NT2/D1 (cell line): ENCODE measurements around the gene CPEB4.

Experiments used
- DNase-seq: peaks from one replicate; pipeline ENCODE4 v3.0.0-alpha.2; 2011; ENCODE audit warnings: low read depth, low spot score
- H3K27me3 ChIP-seq: 2 replicates; pipeline ENCODE4 v1.6.0; 2011; ENCODE audit warnings: mild to moderate bottlenecking; ENCODE audit not compliant: insufficient read length, insufficient read depth
- H3K36me3 ChIP-seq: 2 replicates; pipeline ENCODE4 v1.6.1; 2011; ENCODE audit warnings: mild to moderate bottlenecking, low read length, mixed read lengths; ENCODE audit not compliant: insufficient read depth, insufficient read length
- H3K4me1 ChIP-seq: 2 replicates; pipeline ENCODE4 v1.5.1; 2011; ENCODE audit not compliant: insufficient read depth, insufficient read length
- H3K4me3 ChIP-seq: 2 replicates; pipeline ENCODE4 v1.5.1; 2011; ENCODE audit warnings: low read depth; ENCODE audit not compliant: insufficient read length
- H3K9ac ChIP-seq: 2 replicates; pipeline ENCODE4 v1.6.0; 2011; ENCODE audit warnings: low read depth; ENCODE audit not compliant: insufficient read length
- H3K9me3 ChIP-seq: 2 replicates; pipeline ENCODE4 v1.5.1; 2011; ENCODE audit warnings: mild to moderate bottlenecking, low read length; ENCODE audit not compliant: insufficient read depth
- SUZ12 ChIP-seq: IDR thresholded peaks from 2 replicates; pipeline ENCODE4 v1.6.1; 2011; ENCODE audit not compliant: insufficient read length, insufficient read depth; ENCODE audit errors: extremely low read depth
- YY1 ChIP-seq: IDR thresholded peaks from 2 replicates; pipeline ENCODE4 v1.6.1; 2011; ENCODE audit not compliant: insufficient read length, insufficient read depth
- ZNF274 ChIP-seq: IDR thresholded peaks from 2 replicates; pipeline ENCODE4 v1.6.1; 2011; ENCODE audit warnings: mild to moderate bottlenecking, low read depth, low read length

CPEB4 gene

GRCh38 chr5:173924899-173925298 lies 36.8 kb downstream of the CPEB4 start:
- Histone ChIP-seq H3K9me3 (no peaks in the 10 kb centered on the region), H3K36me3 (peaks cover 12% of the 10 kb centered on the region), H3K27me3 (no peaks in the 10 kb centered on the region), H3K9ac (no peak overlapping the region), H3K4me3 (no peak overlapping the region), H3K4me1 (no peaks in the 10 kb centered on the region)
- TF ChIP-seq YY1, result no peak
- DNase-seq, result no peak

- DNase-seq, result no peak
- Histone ChIP-seq H3K9me3 (no peaks in the 10 kb centered on the region), H3K4me1 (no peaks in the 10 kb centered on the region), H3K9ac (no peak overlapping the region), H3K27me3 (no peaks in the 10 kb centered on the region), H3K4me3 (no peak overlapping the region), H3K36me3 (peaks cover 12% of the 10 kb centered on the region)
- TF ChIP-seq SUZ12, result no peak
These were observed 37.4 kb downstream of the CPEB4 start for GRCh38 chr5:173925449-173926071.

DNA sequence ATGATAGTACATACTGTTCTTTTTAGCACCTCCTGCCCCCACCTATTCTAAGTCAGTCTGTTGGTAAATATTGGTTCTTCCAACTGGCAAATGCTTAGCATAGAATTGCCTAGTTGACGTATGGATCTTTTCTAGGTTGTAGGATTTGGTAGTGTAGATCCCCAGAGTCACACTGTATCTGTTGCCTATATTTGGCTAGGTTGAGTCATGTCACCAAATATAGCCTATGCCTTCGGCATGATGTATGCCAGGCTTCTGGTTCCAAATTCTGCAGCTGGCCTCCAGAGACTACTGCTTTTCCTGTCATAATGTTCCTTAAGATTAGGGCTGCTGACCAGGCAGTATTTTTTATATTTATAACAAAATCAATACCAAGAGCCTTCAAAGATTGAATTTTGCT lies 38.2 kb downstream of the CPEB4 start:
- H3K9ac ChIP-seq, result no peak overlapping the region
- H3K9me3 ChIP-seq, result no peaks in the 10 kb centered on the region
- no peak for DNase-seq
- TF ChIP-seq YY1 (no peak), SUZ12 (no peak), ZNF274 (no peak)
- H3K36me3 ChIP-seq, result peaks cover 12% of the 10 kb centered on the region
- H3K4me1 ChIP-seq, result no peaks in the 10 kb centered on the region
- no peak overlapping the region for H3K4me3 ChIP-seq
- H3K27me3 ChIP-seq, result no peaks in the 10 kb centered on the region

DNA sequence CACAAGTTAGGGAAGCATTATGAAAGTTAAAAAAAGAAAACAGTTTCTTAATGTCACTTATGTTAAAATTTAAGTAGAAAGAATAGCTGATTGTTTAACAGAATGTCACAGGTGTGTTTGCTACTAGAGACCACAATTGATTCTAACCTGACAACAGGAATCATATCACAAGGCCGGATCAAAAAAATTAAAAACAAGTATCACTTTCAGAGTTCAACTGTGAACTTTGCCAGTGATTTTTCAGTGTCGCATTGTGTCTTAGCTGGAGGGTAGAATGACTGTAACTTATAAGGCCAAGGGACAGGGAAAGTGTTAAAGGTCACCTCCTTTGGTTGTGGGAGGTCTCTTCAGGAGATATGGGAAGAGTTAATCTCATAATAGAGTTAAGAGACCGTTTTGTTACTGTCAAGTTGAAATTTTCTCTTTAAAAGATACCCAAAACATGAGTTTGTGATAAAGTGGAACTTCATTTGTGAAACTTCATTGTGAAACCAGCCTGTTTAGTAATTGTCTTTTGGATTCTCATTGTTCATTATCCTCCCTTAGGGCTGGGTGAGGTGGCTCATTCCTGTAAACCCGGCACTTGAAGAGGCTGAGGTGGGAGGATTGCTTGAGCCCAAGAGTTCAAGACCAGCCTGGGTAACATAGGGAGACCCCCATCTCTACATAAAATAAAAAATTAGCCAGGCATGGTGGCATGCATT lies 40.9 kb downstream of the CPEB4 start:
- no peak for DNase-seq
- Histone ChIP-seq H3K27me3 (no peaks in the 10 kb centered on the region), H3K9ac (no peak overlapping the region), H3K36me3 (no peaks in the 10 kb centered on the region), H3K4me3 (no peak overlapping the region), H3K4me1 (no peaks in the 10 kb centered on the region), H3K9me3 (no peaks in the 10 kb centered on the region)
- TF ChIP-seq ZNF274 (no peak), YY1 (no peak), SUZ12 (no peak)

GRCh38 chr5:173932695-173933139 lies 44.6 kb downstream of the CPEB4 start:
- TF ChIP-seq SUZ12 (no peak), ZNF274 (no peak), YY1 (no peak)
- Histone ChIP-seq H3K9ac (no peak overlapping the region), H3K4me3 (no peak overlapping the region), H3K4me1 (no peaks in the 10 kb centered on the region), H3K9me3 (no peaks in the 10 kb centered on the region), H3K36me3 (no peaks in the 10 kb centered on the region), H3K27me3 (no peaks in the 10 kb centered on the region)
- no peak for DNase-seq

DNA sequence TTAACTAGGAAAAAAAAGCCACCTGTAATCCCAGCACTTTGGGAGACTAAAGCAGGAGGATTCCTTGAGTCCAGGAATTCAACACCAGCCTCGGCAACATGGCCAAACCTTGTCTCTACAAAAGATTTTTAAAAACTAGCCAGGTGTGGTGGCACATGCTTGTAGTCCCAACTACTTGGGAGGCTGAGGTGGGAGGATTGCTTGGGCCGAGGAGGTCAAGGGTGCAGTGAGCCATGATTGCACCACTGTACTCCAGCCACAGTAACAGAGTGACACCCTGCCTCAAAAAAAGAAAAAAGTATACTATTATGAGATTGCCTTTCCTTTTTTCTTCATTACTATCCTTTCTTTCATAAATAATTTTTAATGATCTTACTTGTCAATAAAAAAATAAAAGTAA lies 45.8 kb downstream of the CPEB4 start:
- H3K9ac ChIP-seq, result no peak overlapping the region
- no peaks in the 10 kb centered on the region for H3K4me1 ChIP-seq
- no peaks in the 10 kb centered on the region for H3K9me3 ChIP-seq
- no peak overlapping the region for H3K4me3 ChIP-seq
- no peaks in the 10 kb centered on the region for H3K36me3 ChIP-seq
- no peaks in the 10 kb centered on the region for H3K27me3 ChIP-seq
- TF ChIP-seq ZNF274, result no peak
- TF ChIP-seq SUZ12, result no peak
- no peak for TF ChIP-seq YY1
- DNase-seq, result no peak

GRCh38 chr5:173935396-173935795 lies 47.2 kb downstream of the CPEB4 start:
- no peak for TF ChIP-seq ZNF274
- no peak for TF ChIP-seq SUZ12
- TF ChIP-seq YY1, result no peak
- no peak overlapping the region for H3K4me3 ChIP-seq
- no peaks in the 10 kb centered on the region for H3K27me3 ChIP-seq
- no peaks in the 10 kb centered on the region for H3K4me1 ChIP-seq
- no peaks in the 10 kb centered on the region for H3K36me3 ChIP-seq
- H3K9ac ChIP-seq, result no peak overlapping the region
- H3K9me3 ChIP-seq, result no peaks in the 10 kb centered on the region
- no peak for DNase-seq
